LoVo (cell line): ENCODE measurements around the gene KIF7.
A peak's percentile ranks its signal among the peaks of the same experiment; 100 is the strongest.
"Not testable (repeated sequence)": the region's sequence is repeated elsewhere in the genome, so short reads cannot be mapped to it uniquely, and the experiment has no call there.

Experiments
- DNase-seq: peaks from one replicate; pipeline ENCODE4 v3.0.0-alpha.2; 2016; ENCODE audit warnings: low spot score

KIF7 gene

GRCh38 chr15:89654847-89655805, at the start of gene KIF7:
Gene KIF7 (minus strand): TSS chr15:89655467. CDS start chr15:89652930, 2,537 bp downstream.
- DNase-seq, result peak; percentile 25

GRCh38 chr15:89704411-89704810, 49.1 kb upstream of the KIF7 start:
- no peak for DNase-seq

GRCh38 chr15:89695198-89695597, 39.9 kb upstream of the KIF7 start:
- DNase-seq, result no peak

GRCh38 chr15:89693696-89694095, 38.4 kb upstream of the KIF7 start:
- DNase-seq, result no peak

- DNase-seq, result no peak
Observed at GRCh38 chr15:89693091-89693490, 37.8 kb upstream of the KIF7 start.

- peak; percentile 87 for DNase-seq
Observed at GRCh38 chr15:89690276-89691218, 35.3 kb upstream of the KIF7 start, which contains the start of the genes PEX11A and WDR93. Gene PEX11A (minus strand): TSS chr15:89690754. CDS start chr15:89690632, 122 bp downstream. Gene WDR93 (plus strand): TSS chr15:89690811. CDS start chr15:89701747, 10,936 bp downstream.

- not testable (repeated sequence) for DNase-seq
Observed at GRCh38 chr15:89689930-89690275, 34.6 kb upstream of the KIF7 start.

GRCh38 chr15:89686522-89686921, 31.3 kb upstream of the KIF7 start:
- no peak for DNase-seq

GRCh38 chr15:89685995-89686394, 30.7 kb upstream of the KIF7 start:
- no peak for DNase-seq

GRCh38 chr15:89681146-89681545, 25.9 kb upstream of the KIF7 start:
- DNase-seq, result no peak

GRCh38 chr15:89680282-89680873, 25.1 kb upstream of the KIF7 start:
- DNase-seq, result peak; percentile 67

GRCh38 chr15:89679212-89679611, 23.9 kb upstream of the KIF7 start, which contains the start of gene PLIN1:
Gene PLIN1 (minus strand): TSS chr15:89679367. CDS start chr15:89677489, 1,878 bp downstream.
- no peak for DNase-seq

- no peak for DNase-seq
Observed at GRCh38 chr15:89677381-89677780, 22.1 kb upstream of the KIF7 start.

- DNase-seq, result no peak
Observed at GRCh38 chr15:89675606-89676005, 20.3 kb upstream of the KIF7 start.

GRCh38 chr15:89674526-89674925, 19.3 kb upstream of the KIF7 start:
- no peak for DNase-seq

GRCh38 chr15:89673165-89673512, 17.9 kb upstream of the KIF7 start:
- no peak for DNase-seq

GRCh38 chr15:89672221-89673164, 17.2 kb upstream of the KIF7 start:
- DNase-seq, result no peak

- no peak for DNase-seq
Observed at GRCh38 chr15:89671687-89672086, 16.4 kb upstream of the KIF7 start.

- peak; percentile 24 for DNase-seq
Observed at GRCh38 chr15:89670971-89671560, 15.8 kb upstream of the KIF7 start.

GRCh38 chr15:89669941-89670340, 14.7 kb upstream of the KIF7 start:
- no peak for DNase-seq
